Measurements from ENCODE around the gene BOD1.

Gene BOD1

DNA sequence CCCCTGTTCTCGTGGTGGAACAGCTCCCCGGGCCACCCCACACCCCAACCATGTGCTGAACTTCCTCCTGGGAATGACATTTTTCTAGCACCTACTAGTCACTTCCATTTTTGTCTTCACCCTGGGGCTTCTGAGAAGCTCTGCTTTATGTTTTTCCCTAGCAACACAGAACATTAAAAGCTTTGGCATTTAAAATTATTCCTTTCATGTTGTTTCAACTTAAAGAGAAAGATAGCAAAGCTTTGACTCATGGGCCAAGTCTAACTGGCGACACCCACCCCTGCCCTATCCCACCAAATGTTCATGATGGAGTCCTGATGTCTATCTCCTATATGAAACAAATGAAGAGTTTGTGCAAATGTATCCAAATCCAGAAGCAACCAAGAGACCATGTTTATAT lies 22.4 kb downstream of the BOD1 start:
- TF ChIP-seq, protein P1, sequence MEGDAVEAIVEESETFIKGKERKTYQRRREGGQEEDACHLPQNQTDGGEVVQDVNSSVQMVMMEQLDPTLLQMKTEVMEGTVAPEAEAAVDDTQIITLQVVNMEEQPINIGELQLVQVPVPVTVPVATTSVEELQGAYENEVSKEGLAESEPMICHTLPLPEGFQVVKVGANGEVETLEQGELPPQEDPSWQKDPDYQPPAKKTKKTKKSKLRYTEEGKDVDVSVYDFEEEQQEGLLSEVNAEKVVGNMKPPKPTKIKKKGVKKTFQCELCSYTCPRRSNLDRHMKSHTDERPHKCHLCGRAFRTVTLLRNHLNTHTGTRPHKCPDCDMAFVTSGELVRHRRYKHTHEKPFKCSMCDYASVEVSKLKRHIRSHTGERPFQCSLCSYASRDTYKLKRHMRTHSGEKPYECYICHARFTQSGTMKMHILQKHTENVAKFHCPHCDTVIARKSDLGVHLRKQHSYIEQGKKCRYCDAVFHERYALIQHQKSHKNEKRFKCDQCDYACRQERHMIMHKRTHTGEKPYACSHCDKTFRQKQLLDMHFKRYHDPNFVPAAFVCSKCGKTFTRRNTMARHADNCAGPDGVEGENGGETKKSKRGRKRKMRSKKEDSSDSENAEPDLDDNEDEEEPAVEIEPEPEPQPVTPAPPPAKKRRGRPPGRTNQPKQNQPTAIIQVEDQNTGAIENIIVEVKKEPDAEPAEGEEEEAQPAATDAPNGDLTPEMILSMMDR (IDR thresholded peaks at IDR 0.05; ENCODE audit: insufficient read depth, low read length) = no peak
- TF ChIP-seq SPI1 (IDR thresholded peaks at IDR 0.05; ENCODE audit: borderline replicate concordance, low read depth) (no peak), POLR2AphosphoS5 (IDR thresholded peaks at IDR 0.05; ENCODE audit: low read depth) (no peak), GABPA (IDR thresholded peaks at IDR 0.05; ENCODE audit: low read depth) (no peak)
- TF ChIP-seq, protein P2, sequence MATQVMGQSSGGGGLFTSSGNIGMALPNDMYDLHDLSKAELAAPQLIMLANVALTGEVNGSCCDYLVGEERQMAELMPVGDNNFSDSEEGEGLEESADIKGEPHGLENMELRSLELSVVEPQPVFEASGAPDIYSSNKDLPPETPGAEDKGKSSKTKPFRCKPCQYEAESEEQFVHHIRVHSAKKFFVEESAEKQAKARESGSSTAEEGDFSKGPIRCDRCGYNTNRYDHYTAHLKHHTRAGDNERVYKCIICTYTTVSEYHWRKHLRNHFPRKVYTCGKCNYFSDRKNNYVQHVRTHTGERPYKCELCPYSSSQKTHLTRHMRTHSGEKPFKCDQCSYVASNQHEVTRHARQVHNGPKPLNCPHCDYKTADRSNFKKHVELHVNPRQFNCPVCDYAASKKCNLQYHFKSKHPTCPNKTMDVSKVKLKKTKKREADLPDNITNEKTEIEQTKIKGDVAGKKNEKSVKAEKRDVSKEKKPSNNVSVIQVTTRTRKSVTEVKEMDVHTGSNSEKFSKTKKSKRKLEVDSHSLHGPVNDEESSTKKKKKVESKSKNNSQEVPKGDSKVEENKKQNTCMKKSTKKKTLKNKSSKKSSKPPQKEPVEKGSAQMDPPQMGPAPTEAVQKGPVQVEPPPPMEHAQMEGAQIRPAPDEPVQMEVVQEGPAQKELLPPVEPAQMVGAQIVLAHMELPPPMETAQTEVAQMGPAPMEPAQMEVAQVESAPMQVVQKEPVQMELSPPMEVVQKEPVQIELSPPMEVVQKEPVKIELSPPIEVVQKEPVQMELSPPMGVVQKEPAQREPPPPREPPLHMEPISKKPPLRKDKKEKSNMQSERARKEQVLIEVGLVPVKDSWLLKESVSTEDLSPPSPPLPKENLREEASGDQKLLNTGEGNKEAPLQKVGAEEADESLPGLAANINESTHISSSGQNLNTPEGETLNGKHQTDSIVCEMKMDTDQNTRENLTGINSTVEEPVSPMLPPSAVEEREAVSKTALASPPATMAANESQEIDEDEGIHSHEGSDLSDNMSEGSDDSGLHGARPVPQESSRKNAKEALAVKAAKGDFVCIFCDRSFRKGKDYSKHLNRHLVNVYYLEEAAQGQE (IDR thresholded peaks at IDR 0.05; ENCODE audit: insufficient replicate concordance, low read depth) = no peak
- DNase-seq (ENCODE audit: low read depth in 1 of 2, low spot score in 1 of 2) = no peak
- Histone ChIP-seq H3K4me3 (replicated peaks; ENCODE audit: insufficient read depth, low read length) (no peak overlapping the region), H3K27ac (replicated peaks) (no peak overlapping the region), H3K27me3 (ENCODE audit: insufficient read depth, poor library complexity, severe bottlenecking) (no peaks in the 10 kb centered on the region)

DNA sequence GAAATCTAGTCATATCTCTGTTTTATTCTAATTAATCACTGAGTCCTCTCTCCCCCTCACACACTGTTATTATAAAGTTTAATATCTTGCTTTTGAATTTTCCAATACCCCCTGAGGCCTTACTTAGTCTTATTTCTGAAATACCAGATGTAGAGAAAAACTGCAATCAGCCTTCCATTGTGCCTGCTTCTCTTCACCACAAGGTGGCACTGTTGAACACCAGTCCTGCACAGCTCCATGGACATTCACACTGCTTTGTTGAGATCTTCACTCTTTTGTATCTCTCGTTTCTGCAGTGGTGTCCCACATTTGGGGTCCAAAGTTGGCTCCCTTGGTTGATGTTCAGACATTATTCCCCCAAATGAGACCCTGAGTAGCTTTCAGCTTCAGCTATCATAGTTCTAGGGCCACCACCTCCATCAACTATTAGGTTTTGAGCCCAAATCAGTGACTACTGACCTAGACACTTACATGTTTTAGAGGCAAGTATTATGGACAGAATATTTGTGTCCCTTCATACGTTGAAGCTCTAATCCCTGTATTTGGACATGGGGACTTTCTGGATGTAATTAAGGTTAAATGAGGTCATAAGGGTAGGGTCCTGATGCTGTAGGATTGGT lies 24.3 kb downstream of the BOD1 start:
- Histone ChIP-seq H3K27me3 (ENCODE audit: insufficient read depth, poor library complexity, severe bottlenecking) (no peaks in the 10 kb centered on the region), H3K4me3 (replicated peaks; ENCODE audit: insufficient read depth, low read length) (no peak overlapping the region), H3K27ac (replicated peaks) (no peak overlapping the region)
- peak in 1 of 2 experiments; percentile 19 for DNase-seq (ENCODE audit: low read depth in 1 of 2, low spot score in 1 of 2)
- no peak for TF ChIP-seq GABPA (IDR thresholded peaks at IDR 0.05; ENCODE audit: low read depth)
- TF ChIP-seq, protein P1 (IDR thresholded peaks at IDR 0.05; ENCODE audit: insufficient read depth, low read length) = peak; percentile 54
- TF ChIP-seq SPI1 (IDR thresholded peaks at IDR 0.05; ENCODE audit: borderline replicate concordance, low read depth) = no peak

DNA sequence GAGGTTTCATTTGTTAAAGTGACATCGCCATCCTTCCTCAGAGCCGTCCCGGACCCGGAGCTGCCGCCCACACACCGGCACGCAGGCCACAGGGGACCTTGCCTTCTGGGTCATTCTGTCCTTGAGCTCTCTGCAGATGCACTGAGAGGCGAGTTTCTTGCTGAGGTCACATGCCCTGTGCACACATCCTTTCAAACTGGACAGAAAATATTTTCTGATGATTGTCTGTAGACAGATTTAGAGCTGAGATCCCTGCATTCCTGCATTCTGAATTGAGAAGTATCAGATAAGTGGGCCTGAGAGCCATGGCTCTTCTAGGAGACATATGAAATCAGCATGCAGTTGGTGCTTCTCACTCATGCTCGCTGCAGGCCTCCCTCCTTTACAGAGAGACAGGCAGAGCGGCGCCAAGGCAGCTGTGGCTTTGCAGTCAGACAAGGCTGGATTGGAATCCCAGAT lies 25.4 kb downstream of the BOD1 start:
- Histone ChIP-seq H3K27me3 (ENCODE audit: insufficient read depth, poor library complexity, severe bottlenecking) (no peaks in the 10 kb centered on the region), H3K27ac (replicated peaks) (no peak overlapping the region), H3K4me3 (replicated peaks; ENCODE audit: insufficient read depth, low read length) (no peak overlapping the region)
- no peak for DNase-seq (ENCODE audit: low read depth in 1 of 2, low spot score in 1 of 2)
- TF ChIP-seq POLR2AphosphoS5 (IDR thresholded peaks at IDR 0.05; ENCODE audit: low read depth) (no peak), SPI1 (IDR thresholded peaks at IDR 0.05; ENCODE audit: borderline replicate concordance, low read depth) (no peak), GABPA (IDR thresholded peaks at IDR 0.05; ENCODE audit: low read depth) (no peak)
- TF ChIP-seq, protein P1 (IDR thresholded peaks at IDR 0.05; ENCODE audit: insufficient read depth, low read length) = no peak
- TF ChIP-seq, protein P2 (IDR thresholded peaks at IDR 0.05; ENCODE audit: insufficient replicate concordance, low read depth) = no peak

Data from HL-60 (cell line).